HFFc6 (cell line): ENCODE measurements around the gene CNTNAP5. TPM values are rescaled to one million over a fixed set of nuclear protein-coding genes. Genes with fewer than 3 reads are reported as not detected.

Source experiments
- DNase-seq: peaks from one replicate; pipeline ENCODE4 v3.0.0-alpha.2; 2018
- H3K27ac Mint-ChIP-seq: 2 replicates; pipeline ENCODE4 v1.8.0; 2020; ENCODE audit warnings: mild to moderate bottlenecking, mixed read lengths
- H3K27me3 Mint-ChIP-seq: 2 replicates; pipeline ENCODE4 v1.8.0; 2021; ENCODE audit warnings: mild to moderate bottlenecking, moderate library complexity, mixed read lengths; ENCODE audit not compliant: insufficient read depth
- H3K36me3 Mint-ChIP-seq: 2 replicates; pipeline ENCODE4 v1.8.0; 2021; ENCODE audit warnings: low read depth, mixed read lengths
- H3K4me1 Mint-ChIP-seq: 2 replicates; pipeline ENCODE4 v1.8.0; 2020; ENCODE audit warnings: low read depth, mixed read lengths
- H3K4me3 Mint-ChIP-seq: 2 replicates; pipeline ENCODE4 v1.8.0; 2020; ENCODE audit warnings: mild to moderate bottlenecking, moderate library complexity, mixed read lengths
- H3K9me3 Mint-ChIP-seq: 2 replicates; pipeline ENCODE4 v1.8.0; 2020; ENCODE audit warnings: mild to moderate bottlenecking, mixed read lengths
- CTCF ChIP-seq: fragments of 200-600 bp; sonication (generic); IDR thresholded peaks from 2 replicates; pipeline ENCODE4 v1.5.0; 2021; ENCODE audit warnings: antibody characterized with exemption, mild to moderate bottlenecking
- total RNA-seq, 6 experiments: library from RNA; stranded (reverse); fragmentation: NEBNext Ultra II Directional; extraction: Animal tissue kit (Norgen Biotek cat#: 25700); gene quantifications; 2 replicates in 1 of 6; 3 replicates in 5 of 6; pipeline ENCODE4 v1.2.3, GENCODE V29; 2021

CNTNAP5 gene
- total RNA-seq, 6 experiments from 2014 or later = not detected

- H3K9me3 Mint-ChIP-seq = peaks cover 48% of the 10 kb centered on the region
- no peaks in the 10 kb centered on the region for H3K4me1 Mint-ChIP-seq
- no peak overlapping the region for H3K27ac Mint-ChIP-seq
- no peaks in the 10 kb centered on the region; the same call in 1 of the 2 replicates for H3K36me3 Mint-ChIP-seq
- no peak for DNase-seq
- TF ChIP-seq CTCF = no peak
- no peak overlapping the region for H3K4me3 Mint-ChIP-seq
- no peaks in the 10 kb centered on the region; the same call in 1 of the 2 replicates for H3K27me3 Mint-ChIP-seq
Measured at GRCh38 chr2:124046332-124046731, 21.2 kb downstream of the CNTNAP5 start.

- no peak overlapping the region for H3K4me3 Mint-ChIP-seq
- no peak overlapping the region for H3K27ac Mint-ChIP-seq
- H3K4me1 Mint-ChIP-seq = no peaks in the 10 kb centered on the region
- no peaks in the 10 kb centered on the region; the same call in 1 of the 2 replicates for H3K27me3 Mint-ChIP-seq
- DNase-seq = no peak
- TF ChIP-seq CTCF = no peak
- peaks cover 58% of the 10 kb centered on the region for H3K9me3 Mint-ChIP-seq
- no peaks in the 10 kb centered on the region; the same call in 1 of the 2 replicates for H3K36me3 Mint-ChIP-seq
Measured at GRCh38 chr2:124048102-124048501, 23.0 kb downstream of the CNTNAP5 start.

- H3K36me3 Mint-ChIP-seq = no peaks in the 10 kb centered on the region; the same call in 1 of the 2 replicates
- H3K4me1 Mint-ChIP-seq = no peaks in the 10 kb centered on the region
- H3K4me3 Mint-ChIP-seq = no peak overlapping the region
- no peak for DNase-seq
- no peak overlapping the region for H3K27ac Mint-ChIP-seq
- H3K27me3 Mint-ChIP-seq = no peaks in the 10 kb centered on the region
- TF ChIP-seq CTCF = no peak
- H3K9me3 Mint-ChIP-seq = peaks cover 57% of the 10 kb centered on the region
Measured at GRCh38 chr2:124048664-124049063, 23.6 kb downstream of the CNTNAP5 start.

- Mint-ChIP-seq H3K27me3 (no peaks in the 10 kb centered on the region), H3K9me3 (peaks cover 58% of the 10 kb centered on the region), H3K4me3 (no peak overlapping the region), H3K36me3 (no peaks in the 10 kb centered on the region; the same call in 1 of the 2 replicates), H3K4me1 (no peaks in the 10 kb centered on the region), H3K27ac (no peak overlapping the region)
- DNase-seq = no peak
- TF ChIP-seq CTCF = no peak
Measured at GRCh38 chr2:124049136-124049535, 24.0 kb downstream of the CNTNAP5 start.

- Mint-ChIP-seq H3K27me3 (no peaks in the 10 kb centered on the region), H3K4me1 (no peaks in the 10 kb centered on the region), H3K36me3 (no peaks in the 10 kb centered on the region), H3K9me3 (peaks cover 60% of the 10 kb centered on the region), H3K27ac (no peak overlapping the region), H3K4me3 (no peak overlapping the region)
- no peak for DNase-seq
- no peak for TF ChIP-seq CTCF
Measured at GRCh38 chr2:124050833-124051497, 25.9 kb downstream of the CNTNAP5 start.
